GM21367 (cell line): Measurements from ENCODE around the gene CACNA2D4.

Source experiments
- ATAC-seq: cut with Tn5 transposase; IDR thresholded peaks from one replicate; pipeline ENCODE4 v1.9.1; 2021; ENCODE audit not compliant: unreplicated experiment

CACNA2D4 gene

GRCh38 chr12:1845886-1846285, 72.6 kb downstream of the CACNA2D4 start:
- ATAC-seq, result no peak

- ATAC-seq, result no peak
Observed at GRCh38 chr12:1845427-1845826, 73.0 kb downstream of the CACNA2D4 start.

- ATAC-seq, result no peak
Observed at GRCh38 chr12:1844661-1845409, 73.6 kb downstream of the CACNA2D4 start.

GRCh38 chr12:1844223-1844622, 74.2 kb downstream of the CACNA2D4 start:
- ATAC-seq, result no peak

GRCh38 chr12:1843641-1844005, 74.8 kb downstream of the CACNA2D4 start:
- no peak for ATAC-seq

GRCh38 chr12:1842905-1843640, 75.4 kb downstream of the CACNA2D4 start:
- no peak for ATAC-seq

- ATAC-seq, result no peak
Observed at GRCh38 chr12:1842183-1842904, 76.1 kb downstream of the CACNA2D4 start.

- no peak for ATAC-seq
Observed at GRCh38 chr12:1841586-1842182, 76.8 kb downstream of the CACNA2D4 start.

GRCh38 chr12:1840981-1841425, 77.4 kb downstream of the CACNA2D4 start:
- ATAC-seq, result no peak

- ATAC-seq, result no peak
Observed at GRCh38 chr12:1839956-1840951, 78.2 kb downstream of the CACNA2D4 start.

- ATAC-seq, result no peak
Observed at GRCh38 chr12:1839464-1839863, 79.0 kb downstream of the CACNA2D4 start.

- no peak for ATAC-seq
Observed at GRCh38 chr12:1838994-1839365, 79.5 kb downstream of the CACNA2D4 start.

GRCh38 chr12:1838205-1838993, 80.1 kb downstream of the CACNA2D4 start:
- no peak for ATAC-seq

GRCh38 chr12:1837541-1838204, 80.8 kb downstream of the CACNA2D4 start:
- no peak for ATAC-seq

- ATAC-seq, result no peak
Observed at GRCh38 chr12:1836854-1837421, 81.5 kb downstream of the CACNA2D4 start.

- no peak for ATAC-seq
Observed at GRCh38 chr12:1836241-1836803, 82.1 kb downstream of the CACNA2D4 start.

GRCh38 chr12:1835211-1836131, 83.0 kb downstream of the CACNA2D4 start:
- no peak for ATAC-seq
